HCT116 (cell line): ENCODE results near the gene CNPY1. TPM values are rescaled to one million over a fixed set of nuclear protein-coding genes. Genes with fewer than 3 reads are reported as not detected.

Source experiments
- ATAC-seq: fragments of 200-7000 bp; cut with Tn5 transposase; 2 replicates; pipeline ENCODE4 v1.9.1; 2020; ENCODE audit warnings: mild to moderate bottlenecking, moderate library complexity
- BruUV-seq: library from RNA; stranded (reverse); fragments of 400-500 nt; replicated peaks from 2 replicates; lab custom pipeline; 2021; lab: Mats Ljungman, UMichigan
- CTCF ChIA-PET: fragments of 300-600 bp; sonication (Branson Sonifier 250); formaldehyde crosslinking; loops from one replicate; lab custom pipeline; 2021; ENCODE audit warnings: antibody characterized with exemption; lab: Charles Lee
- POLR2A ChIA-PET: fragments of 300-600, 350-600 bp; sonication (Branson Sonifier 250); formaldehyde crosslinking; loops from one replicate; lab custom pipeline; 2021; ENCODE audit warnings: antibody characterized with exemption; lab: Charles Lee
- RAD21 ChIA-PET, 2 experiments: fragments of 300-600 bp; sonication (Branson Sonifier 250); formaldehyde crosslinking; loops; one replicate each; lab custom pipeline; 2023; ENCODE audit warnings: low total read pairs in 2 of 2; ENCODE audit not compliant: uncharacterized antibody in 2 of 2, unreplicated experiment in 2 of 2, low non-redundant PET in 1 of 2; lab: Charles Lee
- DNase-seq: peaks from one replicate; pipeline ENCODE4 v3.0.0-alpha.2; 2010; ENCODE audit warnings: low read depth, low spot score
- H2AFZ ChIP-seq: fragments of 200-600 bp; shearing (Covaris generic), sonication (generic); 2 replicates; pipeline ENCODE4 v1.6.1; 2017; ENCODE audit warnings: low read depth, mixed run types, mixed read lengths, antibody characterized with exemption, low read length; ENCODE audit not compliant: poor library complexity, severe bottlenecking
- H3K27ac ChIP-seq: 2 replicates; pipeline ENCODE4 v1.5.1; 2012; ENCODE audit warnings: low read depth, low read length
- H3K27me3 ChIP-seq: fragments of 200-600 bp; sonication (generic); 2 replicates; pipeline ENCODE4 v1.6.1; 2016; ENCODE audit warnings: mixed run types, low read length, mixed read lengths; ENCODE audit not compliant: insufficient read depth
- H3K36me3 ChIP-seq, 2 experiments: fragments of 200-500 bp in 1 of 2; fragments of 200-600 bp in 1 of 2; sonication (Bioruptor generic) in 1 of 2; sonication (generic) in 1 of 2; 2 replicates each; pipeline versions ENCODE4 v1.5.1 to v1.6.1; 2014 to 2016; ENCODE audit warnings: low read length in 2 of 2, inconsistent platforms in 1 of 2, mixed read lengths in 1 of 2, mixed run types in 1 of 2; ENCODE audit not compliant: insufficient read depth in 2 of 2, control insufficient read depth in 1 of 2
- H3K4me1 ChIP-seq, 2 experiments: fragments of 200-600 bp in 1 of 2; sonication (generic) in 1 of 2; 2 replicates each; pipeline versions ENCODE4 v1.5.1 to v1.6.1; 2012 to 2017; ENCODE audit warnings: low read length in 2 of 2, inconsistent platforms in 1 of 2, mild to moderate bottlenecking in 1 of 2, mixed read lengths in 1 of 2, mixed run types in 1 of 2, moderate library complexity in 1 of 2; ENCODE audit not compliant: insufficient read depth in 2 of 2, control insufficient read depth in 1 of 2
- H3K4me2 ChIP-seq: fragments of 200-600 bp; sonication (generic); 2 replicates; pipeline ENCODE4 v1.6.1; 2017; ENCODE audit warnings: mixed run types, low read length, mixed read lengths
- H3K4me3 ChIP-seq, 2 experiments: fragments of 200-600 bp in 1 of 2; sonication (generic) in 1 of 2; replicated peaks in 1 of 2; 2 replicates each; pipeline ENCODE4 v1.5.1; 2011 to 2016; ENCODE audit warnings: low read length in 2 of 2, control low read depth in 1 of 2, low read depth in 1 of 2, mild to moderate bottlenecking in 1 of 2, mixed read lengths in 1 of 2, mixed run types in 1 of 2
- H3K79me2 ChIP-seq: fragments of 200-600 bp; sonication (generic); 2 replicates; pipeline ENCODE4 v1.6.1; 2017; ENCODE audit warnings: mild to moderate bottlenecking, mixed run types, low read length, moderate library complexity, mixed read lengths; ENCODE audit not compliant: insufficient read depth
- H3K9ac ChIP-seq: fragments of 200-600 bp; sonication (generic); 2 replicates; pipeline ENCODE4 v1.6.1; 2016; ENCODE audit warnings: low read length, mixed read lengths
- H3K9me2 ChIP-seq: fragments of 200-600 bp; sonication (generic), shearing (Covaris generic); 2 replicates; pipeline ENCODE4 v1.6.1; 2017; ENCODE audit warnings: mixed run types, mild to moderate bottlenecking, moderate library complexity; ENCODE audit not compliant: insufficient read depth
- H3K9me3 ChIP-seq, 2 experiments: fragments of 200-500 bp in 1 of 2; fragments of 200-600 bp in 1 of 2; sonication (Bioruptor generic) in 1 of 2; sonication (generic) in 1 of 2; 2 replicates each; pipeline ENCODE4 v1.6.1; 2014 to 2017; ENCODE audit warnings: low read length in 2 of 2, mixed read lengths in 2 of 2, inconsistent platforms in 1 of 2, low read depth in 1 of 2, mild to moderate bottlenecking in 1 of 2, mixed run types in 1 of 2, moderate library complexity in 1 of 2; ENCODE audit not compliant: control insufficient read depth in 1 of 2, insufficient read depth in 1 of 2
- H4K20me1 ChIP-seq: fragments of 200-600 bp; sonication (generic), shearing (Covaris generic); 2 replicates; pipeline ENCODE4 v1.6.1; 2017; ENCODE audit warnings: mixed run types, mild to moderate bottlenecking, moderate library complexity; ENCODE audit not compliant: insufficient read depth
- ATF3 ChIP-seq: IDR thresholded peaks from 2 replicates; pipeline ENCODE4 v1.6.1; 2012
- CTCF ChIP-seq, 3 experiments: fragments of 200-600 bp in 1 of 3; sonication (generic) in 1 of 3; IDR thresholded peaks in 2 of 3; conservative IDR thresholded peaks in 1 of 3; 2 replicates each; pipeline ENCODE4 v1.5.1; 2012 to 2017; ENCODE audit warnings: low read depth in 2 of 3, low read length in 2 of 3, antibody characterized with exemption in 1 of 3, borderline replicate concordance in 1 of 3, control low read depth in 1 of 3, mild to moderate bottlenecking in 1 of 3, mixed read lengths in 1 of 3, mixed run types in 1 of 3, moderate library complexity in 1 of 3; ENCODE audit not compliant: insufficient read depth in 1 of 3
- ELF1 ChIP-seq: IDR thresholded peaks from 2 replicates; pipeline ENCODE4 v1.6.1; 2012; ENCODE audit warnings: low read depth, borderline replicate concordance
- EZH2phosphoT487 ChIP-seq: fragments of 200-600 bp; IDR thresholded peaks from 2 replicates; pipeline ENCODE4 v1.6.1; 2018; ENCODE audit warnings: antibody characterized with exemption, borderline replicate concordance
- JUND ChIP-seq: IDR thresholded peaks from 2 replicates; pipeline ENCODE4 v1.6.1; 2012
- POLR2AphosphoS5 ChIP-seq: IDR thresholded peaks from 2 replicates; pipeline ENCODE4 v1.6.1; 2011; ENCODE audit warnings: mild to moderate bottlenecking, low read depth, low read length, moderate library complexity
- REST ChIP-seq: IDR thresholded peaks from 2 replicates; pipeline ENCODE4 v1.6.1; 2012; ENCODE audit warnings: low read depth
- SIN3A ChIP-seq: IDR thresholded peaks from 2 replicates; pipeline ENCODE4 v1.6.1; 2012; ENCODE audit warnings: low read depth
- SP1 ChIP-seq: IDR thresholded peaks from 2 replicates; pipeline ENCODE4 v1.6.1; 2012; ENCODE audit warnings: low read depth
- ZFX ChIP-seq: fragments of 450-650 bp; IDR thresholded peaks from 2 replicates; pipeline ENCODE4 v1.6.1; 2017
- ZNF274 ChIP-seq: fragments of 200-500 bp; sonication (Bioruptor generic); IDR thresholded peaks from 2 replicates; pipeline ENCODE4 v1.6.1; 2014; ENCODE audit warnings: mild to moderate bottlenecking, low read depth, low read length, inconsistent platforms
- intact Hi-C: fragments of 100-400 bp; cut with micrococcal nuclease; formaldehyde crosslinking; loops from 2 replicates; pipeline ENCODE4 v1.10.0; 2022
- total RNA-seq: library from RNA; stranded (reverse); gene quantifications from one replicate; pipeline ENCODE4 v1.2.1, GENCODE V29; 2021; ENCODE audit not compliant: unreplicated experiment

The CNPY1 gene
- total RNA-seq, 1 experiment from 2014 or later = not detected

- no peak for TF ChIP-seq REST
- no peak for TF ChIP-seq SP1
Observed at GRCh38 chr7:155467846-155468784, 78.2 kb downstream of the CNPY1 start (continued).

GRCh38 chr7:155466814-155467733 is 79.3 kb downstream of the CNPY1 start:
- H3K9me2 ChIP-seq = no peaks in the 10 kb centered on the region
- RAD21 ChIA-PET = no interaction called here
- TF ChIP-seq REST = no peak
- TF ChIP-seq SIN3A = no peak
- no peak for TF ChIP-seq CTCF (IDR thresholded peaks at IDR 0.05 in 2 of 3, conservative IDR thresholded peaks at IDR 0.05 in 1 of 3; ENCODE audit: borderline replicate concordance in 1 of 3, insufficient read depth in 1 of 3, low read depth in 2 of 3, low read length in 2 of 3)
- TF ChIP-seq ZNF274 = no peak
- TF ChIP-seq ATF3 = no peak
- TF ChIP-seq ELF1 = no peak
- no peak for TF ChIP-seq EZH2phosphoT487
- no peak for TF ChIP-seq ZFX
- no peak for TF ChIP-seq POLR2AphosphoS5
- TF ChIP-seq JUND = no peak

More at GRCh38 chr7:155466814-155467733, 79.3 kb downstream of the CNPY1 start:
- H3K9ac ChIP-seq = no peak overlapping the region
- no peaks in the 10 kb centered on the region for H3K79me2 ChIP-seq
- no peak for DNase-seq
- H4K20me1 ChIP-seq = no peaks in the 10 kb centered on the region
- H3K9me3 ChIP-seq = no peaks in the 10 kb centered on the region
- H3K4me1 ChIP-seq = no peaks in the 10 kb centered on the region
- ChIA-PET POLR2A (interaction anchor here (1.3 kb wide), 1 partner anchor 19 kb away, joined by 3 read pairs; no protein-coding TSS in a partner anchor), CTCF (no interaction called here)
- intact Hi-C loops = no loop called here
- H3K27ac ChIP-seq = no peak overlapping the region
- no TSS peak for BruUV-seq
- no peak overlapping the region for H3K4me2 ChIP-seq
- H3K36me3 ChIP-seq = no peaks in the 10 kb centered on the region
- no peak for ATAC-seq
- H3K27me3 ChIP-seq = peaks cover 8% of the 10 kb centered on the region; the same call in 1 of the 2 replicates
- no peak overlapping the region for H2AFZ ChIP-seq
- no peak overlapping the region for H3K4me3 ChIP-seq
